IMR-90 (cell line): ENCODE measurements around the gene TRIM71. TPM values are rescaled to one million over a fixed set of nuclear protein-coding genes. Genes with fewer than 3 reads are reported as not detected.

Experiments used
- ATAC-seq: fragments of 200-7000 bp; cut with Tn5 transposase; 2 replicates; pipeline ENCODE4 v1.9.1; 2020; ENCODE audit warnings: low read depth, mild to moderate bottlenecking, moderate library complexity
- BruUV-seq: library from RNA; stranded (reverse); fragments of 400-500 nt; replicated peaks from 2 replicates; lab custom pipeline; 2021; lab: Mats Ljungman, UMichigan
- CTCF ChIA-PET: fragments of 300-600 bp; formaldehyde crosslinking; extraction: SDS; loops from one replicate; lab custom pipeline; 2021; ENCODE audit warnings: antibody characterized with exemption; lab: Yijun Ruan, JAX
- POLR2A ChIA-PET: fragments of 300-600 bp; sonication (Branson Sonifier 250); formaldehyde crosslinking; loops from one replicate; lab custom pipeline; 2022; ENCODE audit warnings: antibody characterized with exemption; ENCODE audit not compliant: unreplicated experiment; lab: Charles Lee
- DNase-seq: peaks from one replicate; pipeline ENCODE4 v3.0.0; 2013
- H2AFZ ChIP-seq: replicated peaks from 2 replicates; pipeline ENCODE3; 2013; ENCODE audit warnings: low read length, mild to moderate bottlenecking; ENCODE audit not compliant: poor library complexity
- H2AK5ac ChIP-seq: 2 replicates; pipeline ENCODE4 v1.6.1; 2013; ENCODE audit warnings: low read depth, low read length, inconsistent platforms
- H2AK9ac ChIP-seq: replicated peaks from 2 replicates; pipeline ENCODE3; 2013; ENCODE audit warnings: mild to moderate bottlenecking, low read depth, low read length, moderate library complexity; ENCODE audit not compliant: poor library complexity
- H2BK120ac ChIP-seq: 2 replicates; pipeline ENCODE4 v1.6.1; 2013; ENCODE audit warnings: low read depth, low read length, inconsistent platforms
- H2BK15ac ChIP-seq: 3 replicates; pipeline ENCODE4 v1.6.1; 2013; ENCODE audit warnings: low read depth, low read length, inconsistent platforms
- H2BK20ac ChIP-seq: 2 replicates; pipeline ENCODE4 v1.6.1; 2013; ENCODE audit warnings: low read depth, mild to moderate bottlenecking, inconsistent platforms, low read length, moderate library complexity
- H2BK5ac ChIP-seq: 2 replicates; pipeline ENCODE4 v1.6.1; 2013; ENCODE audit warnings: mild to moderate bottlenecking, low read depth, low read length, inconsistent platforms; ENCODE audit not compliant: poor library complexity, severe bottlenecking
- H3K14ac ChIP-seq: replicated peaks from 2 replicates; pipeline ENCODE4 v1.6.1; 2013; ENCODE audit warnings: low read depth, low read length, inconsistent platforms
- H3K18ac ChIP-seq: 2 replicates; pipeline ENCODE4 v1.6.1; 2013; ENCODE audit warnings: low read depth, low read length, control low read depth
- H3K23ac ChIP-seq: 2 replicates; pipeline ENCODE4 v1.6.1; 2013; ENCODE audit warnings: low read depth, low read length, inconsistent platforms
- H3K27ac ChIP-seq: 2 replicates; pipeline ENCODE4 v1.5.1; 2013; ENCODE audit warnings: mild to moderate bottlenecking, control low read depth, low read length; ENCODE audit not compliant: insufficient read depth
- H3K27me3 ChIP-seq: 2 replicates; pipeline ENCODE4 v1.6.1; 2013; ENCODE audit warnings: low read length; ENCODE audit not compliant: control insufficient read depth, insufficient read depth
- H3K36me3 ChIP-seq: 2 replicates; pipeline ENCODE4 v1.6.1; 2013; ENCODE audit warnings: low read length, mixed read lengths; ENCODE audit not compliant: control insufficient read depth, insufficient read depth
- H3K4ac ChIP-seq: 2 replicates; pipeline ENCODE4 v1.6.1; 2013; ENCODE audit warnings: low read depth, low read length, inconsistent platforms
- H3K4me1 ChIP-seq: 2 replicates; pipeline ENCODE4 v1.6.1; 2013; ENCODE audit warnings: low read length, mixed read lengths; ENCODE audit not compliant: control insufficient read depth, insufficient read depth
- H3K4me2 ChIP-seq: 2 replicates; pipeline ENCODE4 v1.6.1; 2013; ENCODE audit warnings: low read depth, mild to moderate bottlenecking, control low read depth, low read length, moderate library complexity
- H3K4me3 ChIP-seq: 2 replicates; pipeline ENCODE4 v1.5.1; 2013; ENCODE audit warnings: low read depth, mild to moderate bottlenecking, control low read depth, low read length, moderate library complexity; ENCODE audit not compliant: insufficient read depth
- H3K56ac ChIP-seq: 2 replicates; pipeline ENCODE4 v1.6.1; 2013; ENCODE audit warnings: low read length, inconsistent platforms; ENCODE audit not compliant: insufficient read depth; ENCODE audit errors: extremely low read depth
- H3K79me1 ChIP-seq, 2 experiments: 2 replicates each; pipeline ENCODE4 v1.6.1; 2013; ENCODE audit warnings: low read length in 2 of 2, inconsistent platforms in 1 of 2, low read depth in 1 of 2
- H3K9ac ChIP-seq: 2 replicates; pipeline ENCODE4 v1.6.1; 2013; ENCODE audit warnings: low read depth, low read length, control low read depth
- H3K9me1 ChIP-seq: 2 replicates; pipeline ENCODE4 v1.6.1; 2013; ENCODE audit warnings: low read length, inconsistent platforms; ENCODE audit not compliant: insufficient read depth
- H3K9me3 ChIP-seq: 2 replicates; pipeline ENCODE4 v1.6.1; 2013; ENCODE audit warnings: low read length; ENCODE audit not compliant: control insufficient read depth, insufficient read depth
- H4K20me1 ChIP-seq: 2 replicates; pipeline ENCODE4 v1.6.1; 2013; ENCODE audit warnings: low read length, inconsistent platforms; ENCODE audit not compliant: insufficient read depth
- H4K5ac ChIP-seq: 2 replicates; pipeline ENCODE4 v1.6.1; 2013; ENCODE audit warnings: mild to moderate bottlenecking, low read depth, low read length, control low read depth
- H4K8ac ChIP-seq, 2 experiments: 2 replicates each; pipeline ENCODE4 v1.6.1; 2013; ENCODE audit warnings: low read depth in 2 of 2, low read length in 2 of 2, control low read depth in 1 of 2, inconsistent platforms in 1 of 2
- H4K91ac ChIP-seq: 2 replicates; pipeline ENCODE4 v1.6.1; 2013; ENCODE audit warnings: low read depth, low read length, inconsistent platforms; ENCODE audit not compliant: insufficient read depth
- BHLHE40 ChIP-seq: fragments of 150-350 bp; IDR thresholded peaks from 2 replicates; pipeline ENCODE4 v1.6.1; 2016; ENCODE audit warnings: mild to moderate bottlenecking, low read depth, low read length
- CEBPB ChIP-seq: IDR thresholded peaks from 2 replicates; pipeline ENCODE4 v1.6.1; 2012; ENCODE audit warnings: low read depth, low read length, improper control_type of control experiment
- CHD1 ChIP-seq: IDR thresholded peaks from 2 replicates; pipeline ENCODE4 v1.6.1; 2012; ENCODE audit warnings: low read depth, low read length, improper control_type of control experiment
- FOS ChIP-seq: fragments of 150-350 bp; IDR thresholded peaks from 2 replicates; pipeline ENCODE4 v1.6.1; 2016; ENCODE audit warnings: low read depth, low read length
- MAFK ChIP-seq: IDR thresholded peaks from 2 replicates; pipeline ENCODE4 v1.6.1; 2012; ENCODE audit warnings: low read depth, low read length, improper control_type of control experiment
- MAZ ChIP-seq: IDR thresholded peaks from 2 replicates; pipeline ENCODE4 v1.6.1; 2012; ENCODE audit warnings: low read depth, mild to moderate bottlenecking, low read length, improper control_type of control experiment, moderate library complexity, borderline replicate concordance
- MXI1 ChIP-seq: IDR thresholded peaks from 2 replicates; pipeline ENCODE4 v1.6.1; 2012; ENCODE audit warnings: low read depth, mild to moderate bottlenecking, low read length, moderate library complexity, borderline replicate concordance
- NFE2L2 ChIP-seq: fragments of 150-350 bp; IDR thresholded peaks from 2 replicates; pipeline ENCODE4 v1.6.1; 2016; ENCODE audit warnings: low read depth, mild to moderate bottlenecking, low read length
- POLR2A ChIP-seq: IDR thresholded peaks from 2 replicates; pipeline ENCODE4 v1.6.1; 2012; ENCODE audit warnings: mild to moderate bottlenecking, low read depth, low read length
- RAD21 ChIP-seq: IDR thresholded peaks from 2 replicates; pipeline ENCODE4 v1.6.1; 2012; ENCODE audit warnings: low read length, improper control_type of control experiment
- RCOR1 ChIP-seq: IDR thresholded peaks from 2 replicates; pipeline ENCODE4 v1.6.1; 2012; ENCODE audit warnings: mild to moderate bottlenecking, low read length, improper control_type of control experiment; ENCODE audit not compliant: insufficient replicate concordance
- RFX5 ChIP-seq: IDR thresholded peaks from 2 replicates; pipeline ENCODE4 v1.8.0; 2012; ENCODE audit warnings: low read depth, mild to moderate bottlenecking, low read length, moderate library complexity
- SMC3 ChIP-seq: fragments of 150-350 bp; IDR thresholded peaks from 2 replicates; pipeline ENCODE4 v1.6.1; 2016; ENCODE audit warnings: low read depth, mild to moderate bottlenecking, antibody characterized with exemption, low read length, moderate library complexity
- WGBS, 2 experiments: methylation state at CpG; one replicate each; pipeline versions ENCODE4 v1.1.5 to v1.1.7; 2013; ENCODE audit warnings: missing lambda C conversion rate in 2 of 2; ENCODE audit not compliant: insufficient read length in 1 of 2; ENCODE audit errors: extremely low coverage in 2 of 2; 5-methylcytosine and 5-hydroxymethylcytosine counted together
- dilution Hi-C: fragments of 300-500 bp; cut with HindIII; formaldehyde crosslinking; loops from one replicate; pipeline ENCODE4 v1.14.3; 2018; ENCODE audit warnings: low sequenced_read_pairs; ENCODE audit not compliant: unreplicated experiment
- in situ Hi-C: fragments of 300-500 bp; cut with MboI; formaldehyde crosslinking; loops from 3 replicates; pipeline ENCODE4 v1.14.3; 2019; ENCODE audit warnings: low sequenced_read_pairs, inconsistent platforms, mixed read lengths
- intact Hi-C: fragments of 100-400 bp; cut with micrococcal nuclease; formaldehyde crosslinking; loops from 2 replicates; pipeline ENCODE4 v1.10.0; 2022
- polyA plus RNA-seq, 3 experiments: library from polyadenylated mRNA; depleted of rRNA; stranded (reverse); fragments of >200 nt; gene quantifications; 2 replicates each; pipeline ENCODE4 v1.2.3, GENCODE V29; 2012; ENCODE audit warnings: low replicate concordance in 1 of 3
- total RNA-seq: library from RNA; depleted of rRNA; stranded (reverse); fragments of >200 nt; gene quantifications from 2 replicates; pipeline ENCODE4 v1.2.3, GENCODE V29; 2012
- TF ChIP-seq, protein P1 (sequence below): fragments of 150-350 bp; IDR thresholded peaks from 2 replicates; pipeline ENCODE4 v1.6.1; 2016; ENCODE audit warnings: low read depth, mild to moderate bottlenecking, low read length, moderate library complexity, borderline replicate concordance
- TF ChIP-seq, protein P2 (sequence below): fragments of 150-350 bp; IDR thresholded peaks from 2 replicates; pipeline ENCODE4 v1.6.1; 2017; ENCODE audit warnings: mild to moderate bottlenecking, antibody characterized with exemption, low read length, low read depth
- TF ChIP-seq, protein P3 (sequence below): conservative IDR thresholded peaks from 2 replicates; pipeline ENCODE4 v1.5.1; 2012; ENCODE audit warnings: mild to moderate bottlenecking, low read depth, low read length, improper control_type of control experiment

Gene TRIM71
- total and polyA plus RNA-seq, 2 of the 4 experiments (the other 2 are of a cell fraction): not detected

DNA sequence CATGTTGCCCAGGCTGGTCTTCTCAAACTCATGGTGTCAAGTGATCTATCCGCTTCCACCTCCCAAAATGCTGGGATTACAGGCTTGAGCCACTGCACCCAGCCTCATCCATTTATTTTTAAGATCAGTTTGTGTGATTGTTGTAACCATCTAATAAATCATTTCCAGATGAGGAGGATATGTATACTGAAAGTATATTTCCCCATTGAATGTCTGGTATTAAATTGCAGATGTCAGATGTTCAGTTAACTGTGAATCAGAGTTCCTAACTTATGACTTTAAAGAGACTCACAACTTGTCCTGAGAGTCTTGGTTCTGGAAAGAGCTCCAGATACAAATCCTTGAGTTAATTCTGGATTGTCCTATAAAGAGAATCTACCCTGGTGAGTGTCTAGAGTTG is 62.4 kb downstream of the TRIM71 start:
- Histone ChIP-seq H3K79me1 (no peaks in the 10 kb centered on the region), H3K14ac (no peak overlapping the region), H3K4me1 (no peaks in the 10 kb centered on the region), H3K9ac (no peak overlapping the region), H3K18ac (no peak overlapping the region), H4K8ac (no peak overlapping the region), H3K36me3 (no peaks in the 10 kb centered on the region), H3K27me3 (peaks cover 10% of the 10 kb centered on the region), H4K91ac (no peak overlapping the region), H3K9me3 (no peaks in the 10 kb centered on the region), H3K27ac (no peak overlapping the region), H3K4me2 (no peak overlapping the region), H3K4ac (no peak overlapping the region), H2AK5ac (no peak overlapping the region), H3K4me3 (no peak overlapping the region), H4K5ac (no peak overlapping the region), H3K56ac (no peak overlapping the region), H2AK9ac (no peak overlapping the region), H2BK120ac (no peak overlapping the region), H2AFZ (no peak overlapping the region), H4K20me1 (no peaks in the 10 kb centered on the region), H2BK5ac (no peak overlapping the region), H2BK20ac (no peak overlapping the region), H3K9me1 (no peaks in the 10 kb centered on the region), H2BK15ac (no peak overlapping the region), H3K23ac (no peak overlapping the region)
- WGBS, 2 experiments: no CpG with 5 or more reads among the region's 1 CpG
- BruUV-seq: no TSS peak
- TF ChIP-seq RCOR1 (no peak), CEBPB (no peak), POLR2A (no peak), MXI1 (no peak), RFX5 (no peak), MAFK (no peak), SMC3 (no peak), MAZ (no peak), FOS (no peak), BHLHE40 (no peak), RAD21 (no peak), NFE2L2 (no peak), CHD1 (no peak)
- TF ChIP-seq, protein P1, sequence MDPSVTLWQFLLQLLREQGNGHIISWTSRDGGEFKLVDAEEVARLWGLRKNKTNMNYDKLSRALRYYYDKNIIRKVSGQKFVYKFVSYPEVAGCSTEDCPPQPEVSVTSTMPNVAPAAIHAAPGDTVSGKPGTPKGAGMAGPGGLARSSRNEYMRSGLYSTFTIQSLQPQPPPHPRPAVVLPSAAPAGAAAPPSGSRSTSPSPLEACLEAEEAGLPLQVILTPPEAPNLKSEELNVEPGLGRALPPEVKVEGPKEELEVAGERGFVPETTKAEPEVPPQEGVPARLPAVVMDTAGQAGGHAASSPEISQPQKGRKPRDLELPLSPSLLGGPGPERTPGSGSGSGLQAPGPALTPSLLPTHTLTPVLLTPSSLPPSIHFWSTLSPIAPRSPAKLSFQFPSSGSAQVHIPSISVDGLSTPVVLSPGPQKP: no peak
- TF ChIP-seq, protein P2, sequence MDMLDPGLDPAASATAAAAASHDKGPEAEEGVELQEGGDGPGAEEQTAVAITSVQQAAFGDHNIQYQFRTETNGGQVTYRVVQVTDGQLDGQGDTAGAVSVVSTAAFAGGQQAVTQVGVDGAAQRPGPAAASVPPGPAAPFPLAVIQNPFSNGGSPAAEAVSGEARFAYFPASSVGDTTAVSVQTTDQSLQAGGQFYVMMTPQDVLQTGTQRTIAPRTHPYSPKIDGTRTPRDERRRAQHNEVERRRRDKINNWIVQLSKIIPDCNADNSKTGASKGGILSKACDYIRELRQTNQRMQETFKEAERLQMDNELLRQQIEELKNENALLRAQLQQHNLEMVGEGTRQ: no peak
- TF ChIP-seq, protein P3, sequence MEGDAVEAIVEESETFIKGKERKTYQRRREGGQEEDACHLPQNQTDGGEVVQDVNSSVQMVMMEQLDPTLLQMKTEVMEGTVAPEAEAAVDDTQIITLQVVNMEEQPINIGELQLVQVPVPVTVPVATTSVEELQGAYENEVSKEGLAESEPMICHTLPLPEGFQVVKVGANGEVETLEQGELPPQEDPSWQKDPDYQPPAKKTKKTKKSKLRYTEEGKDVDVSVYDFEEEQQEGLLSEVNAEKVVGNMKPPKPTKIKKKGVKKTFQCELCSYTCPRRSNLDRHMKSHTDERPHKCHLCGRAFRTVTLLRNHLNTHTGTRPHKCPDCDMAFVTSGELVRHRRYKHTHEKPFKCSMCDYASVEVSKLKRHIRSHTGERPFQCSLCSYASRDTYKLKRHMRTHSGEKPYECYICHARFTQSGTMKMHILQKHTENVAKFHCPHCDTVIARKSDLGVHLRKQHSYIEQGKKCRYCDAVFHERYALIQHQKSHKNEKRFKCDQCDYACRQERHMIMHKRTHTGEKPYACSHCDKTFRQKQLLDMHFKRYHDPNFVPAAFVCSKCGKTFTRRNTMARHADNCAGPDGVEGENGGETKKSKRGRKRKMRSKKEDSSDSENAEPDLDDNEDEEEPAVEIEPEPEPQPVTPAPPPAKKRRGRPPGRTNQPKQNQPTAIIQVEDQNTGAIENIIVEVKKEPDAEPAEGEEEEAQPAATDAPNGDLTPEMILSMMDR: no peak
- in situ Hi-C loops: no loop called here
- no peak for DNase-seq
- dilution Hi-C loops: no loop called here
- CTCF ChIA-PET: no interaction called here
- POLR2A ChIA-PET: no interaction called here
- intact Hi-C loops: no loop called here
- no peak for ATAC-seq
